Lower leg skin (tissue), 3 donors: Measurements from ENCODE around the gene ZNF804B.

Source experiments
- CTCF ChIP-seq, 3 donors: fragments of 450-650 bp; IDR thresholded peaks; one replicate each; pipeline ENCODE4 v1.5.1; 2016; ENCODE audit warnings: antibody characterized with exemption in 3 of 3, mild to moderate bottlenecking in 3 of 3, moderate library complexity in 2 of 3
- POLR2A ChIP-seq, 2 donors: fragments of 450-650 bp; IDR thresholded peaks; one replicate each; pipeline ENCODE4 v1.6.1; 2016 to 2017; ENCODE audit warnings: antibody characterized with exemption in 2 of 2, mild to moderate bottlenecking in 1 of 2, moderate library complexity in 1 of 2

- TF ChIP-seq CTCF (IDR thresholded peaks at IDR 0.05) (no peak), POLR2A (IDR thresholded peaks at IDR 0.05) (no peak)
Observed at GRCh38 chr7:88835147-88835728, 75.7 kb downstream of the ZNF804B start.
